T-helper 2 cell treated with Interferon-gamma antibody and Interleukin-4, amounts not matched to agents 5 μg/mL and 100 μg/mL, for 36 hours (primary cell): ENCODE measurements around the gene AKAP13.

ENCODE experiments used
- DNase-seq: peaks from one replicate; pipeline ENCODE4 v3.0.0; 2021; ENCODE audit warnings: low spot score
- H3K27ac Mint-ChIP-seq: one replicate; pipeline ENCODE4 v1.8.0; 2021; ENCODE audit warnings: mild to moderate bottlenecking, mixed read lengths
- H3K27me3 Mint-ChIP-seq: one replicate; pipeline ENCODE4 v1.8.0; 2021; ENCODE audit warnings: low read depth, mixed read lengths
- H3K36me3 Mint-ChIP-seq: one replicate; pipeline ENCODE4 v1.8.0; 2021; ENCODE audit warnings: low read depth, mixed read lengths
- H3K4me1 Mint-ChIP-seq: one replicate; pipeline ENCODE4 v1.8.0; 2021; ENCODE audit warnings: low read depth, mixed read lengths
- H3K4me3 Mint-ChIP-seq: one replicate; pipeline ENCODE4 v1.8.0; 2022; ENCODE audit warnings: mild to moderate bottlenecking, moderate library complexity, mixed read lengths
- H3K9me3 Mint-ChIP-seq: one replicate; pipeline ENCODE4 v1.8.0; 2021; ENCODE audit warnings: mixed read lengths

The AKAP13 gene

DNA sequence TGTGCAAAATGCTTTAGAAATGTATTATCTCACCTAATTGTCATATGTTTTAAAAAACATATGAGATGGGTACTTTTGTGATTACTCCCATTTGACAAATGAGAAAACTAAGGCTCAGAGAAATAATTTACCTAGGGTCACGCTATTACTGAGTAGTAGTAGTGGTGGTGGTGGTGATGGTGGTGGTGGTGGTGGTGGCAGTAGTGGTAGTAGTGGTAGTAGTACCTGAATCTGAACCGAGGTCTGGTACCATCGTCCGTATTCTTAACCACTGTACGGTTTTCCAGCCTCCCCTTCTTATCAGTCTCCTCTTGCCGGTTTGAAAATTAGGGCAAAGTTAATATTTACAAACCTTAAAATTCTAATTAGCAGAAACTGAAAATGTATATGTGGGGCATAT, 311.9 kb downstream of the AKAP13 start:
- peaks cover 49% of the 10 kb centered on the region for H3K36me3 Mint-ChIP-seq
- H3K4me1 Mint-ChIP-seq, result peaks cover 61% of the 10 kb centered on the region
- no peak for DNase-seq
- H3K4me3 Mint-ChIP-seq, result peak overlapping the region; percentile 97
- H3K27me3 Mint-ChIP-seq, result no peaks in the 10 kb centered on the region
- peak overlapping the region; percentile 99 for H3K27ac Mint-ChIP-seq
- H3K9me3 Mint-ChIP-seq, result no peaks in the 10 kb centered on the region

DNA sequence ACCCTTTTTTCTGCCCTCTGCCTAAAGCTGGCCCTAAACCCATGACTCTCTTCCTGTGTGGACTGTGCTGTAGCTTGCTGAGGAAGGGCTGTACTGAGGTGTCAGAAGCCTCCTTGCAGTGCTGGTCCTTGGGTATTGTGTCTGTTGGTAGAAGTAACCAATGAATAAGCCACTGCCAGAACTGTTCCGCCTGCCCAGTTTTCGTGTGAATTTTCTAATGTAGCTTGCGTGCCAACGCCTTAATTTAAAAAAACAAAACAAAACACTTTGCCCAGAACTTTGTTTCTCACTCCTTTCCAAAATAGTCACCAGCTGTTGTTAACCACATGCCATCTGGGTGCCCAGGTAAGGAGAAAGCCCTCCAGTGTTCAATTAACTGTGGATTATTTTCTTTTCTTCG, 312.5 kb downstream of the AKAP13 start:
- peak overlapping the region; percentile 86 for H3K27ac Mint-ChIP-seq
- H3K4me3 Mint-ChIP-seq, result peak overlapping the region; percentile 97
- no peaks in the 10 kb centered on the region for H3K9me3 Mint-ChIP-seq
- no peak for DNase-seq
- peaks cover 50% of the 10 kb centered on the region for H3K36me3 Mint-ChIP-seq
- no peaks in the 10 kb centered on the region for H3K27me3 Mint-ChIP-seq
- H3K4me1 Mint-ChIP-seq, result peaks cover 55% of the 10 kb centered on the region

DNA sequence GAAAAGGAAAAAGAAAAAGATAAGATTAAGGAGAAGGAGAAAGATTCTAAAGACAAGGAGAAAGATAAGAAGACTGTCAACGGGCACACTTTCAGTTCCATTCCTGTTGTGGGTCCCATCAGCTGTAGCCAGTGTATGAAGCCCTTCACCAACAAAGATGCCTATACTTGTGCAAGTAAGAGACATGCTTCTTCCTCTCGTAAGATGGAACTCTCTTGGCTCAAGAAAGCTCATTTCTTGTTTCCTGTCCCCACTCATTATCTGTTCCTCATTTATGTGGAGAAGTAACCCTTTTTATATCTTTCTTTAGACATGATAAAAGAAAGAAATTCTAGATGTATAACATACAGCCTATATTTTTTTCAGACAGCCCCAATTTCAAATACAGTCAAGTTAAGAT, 312.9 kb downstream of the AKAP13 start:
- Mint-ChIP-seq H3K9me3 (no peaks in the 10 kb centered on the region), H3K4me1 (peaks cover 54% of the 10 kb centered on the region), H3K36me3 (peaks cover 50% of the 10 kb centered on the region), H3K27ac (peak overlapping the region; percentile 86), H3K27me3 (no peaks in the 10 kb centered on the region), H3K4me3 (peak overlapping the region; percentile 97)
- no peak for DNase-seq

- Mint-ChIP-seq H3K27me3 (no peaks in the 10 kb centered on the region), H3K4me3 (no peak overlapping the region), H3K4me1 (peaks cover 46% of the 10 kb centered on the region), H3K27ac (no peak overlapping the region), H3K36me3 (peaks cover 50% of the 10 kb centered on the region), H3K9me3 (no peaks in the 10 kb centered on the region)
- DNase-seq, result no peak
These were observed 313.7 kb downstream of the AKAP13 start for GRCh38 chr15:85694091-85694490.

DNA sequence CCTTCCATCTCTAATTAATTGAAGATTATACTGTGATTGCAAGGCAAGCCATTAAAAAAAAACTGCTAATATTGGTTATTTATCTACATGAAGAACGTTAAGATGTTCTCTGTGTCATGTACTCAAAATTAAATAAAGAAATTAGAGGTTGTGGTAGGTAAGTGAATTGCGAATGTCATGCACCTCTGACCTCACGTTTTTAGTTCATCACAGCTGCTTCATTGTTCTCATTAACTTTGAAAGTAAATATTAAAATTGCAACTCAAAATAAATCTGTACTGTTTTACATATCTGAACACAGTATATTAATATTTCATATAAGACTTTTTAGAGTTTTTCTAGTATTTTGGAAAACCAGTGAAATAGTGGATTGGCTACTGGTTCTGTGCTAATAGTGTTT, 320.4 kb downstream of the AKAP13 start:
- Mint-ChIP-seq H3K9me3 (no peaks in the 10 kb centered on the region), H3K27me3 (no peaks in the 10 kb centered on the region), H3K4me1 (peaks cover 46% of the 10 kb centered on the region), H3K36me3 (peaks cover 40% of the 10 kb centered on the region), H3K27ac (peak overlapping the region; percentile 39), H3K4me3 (no peak overlapping the region)
- no peak for DNase-seq

DNA sequence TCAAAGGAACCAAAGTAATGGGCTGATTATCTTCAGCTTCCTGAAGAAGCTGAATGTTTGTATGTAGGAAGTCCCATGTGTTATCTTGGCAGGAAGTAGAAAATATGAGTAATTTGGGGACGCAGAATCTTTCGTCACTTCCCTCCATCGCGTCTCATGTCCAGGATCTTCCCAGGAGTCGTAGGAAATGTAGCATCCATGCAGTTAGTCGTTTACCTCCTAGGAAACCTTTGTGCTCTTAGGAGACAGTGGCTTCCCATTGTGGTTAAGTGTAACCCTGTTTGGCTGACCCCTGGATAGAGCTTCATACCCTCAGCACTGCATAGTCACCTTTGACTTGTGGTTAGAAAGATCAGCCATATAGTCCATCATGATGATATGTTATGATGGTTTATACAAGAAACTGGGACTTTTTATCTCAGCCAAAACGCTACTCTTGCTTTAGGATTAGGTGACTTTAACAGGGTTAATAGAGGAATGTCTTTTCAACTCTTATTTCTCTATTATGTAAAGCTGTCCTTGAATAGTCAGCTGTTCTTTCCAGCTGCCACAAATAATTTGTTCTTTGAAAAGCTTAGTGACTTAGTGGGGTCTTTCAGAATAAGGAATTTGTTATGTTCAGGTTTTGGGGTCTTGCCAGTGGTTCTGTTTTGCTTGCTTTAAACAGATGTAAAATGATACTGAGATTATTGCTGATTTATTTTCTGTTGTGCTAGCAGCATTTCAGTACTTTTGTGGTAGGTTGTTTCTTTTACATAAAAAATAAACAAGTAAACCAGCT, 322.1 kb downstream of the AKAP13 start:
- H3K9me3 Mint-ChIP-seq, result no peaks in the 10 kb centered on the region
- H3K27me3 Mint-ChIP-seq, result no peaks in the 10 kb centered on the region
- peak overlapping the region; percentile 84 for H3K4me3 Mint-ChIP-seq
- peaks cover 28% of the 10 kb centered on the region for H3K36me3 Mint-ChIP-seq
- peaks cover 58% of the 10 kb centered on the region for H3K4me1 Mint-ChIP-seq
- H3K27ac Mint-ChIP-seq, result peak overlapping the region; percentile 97
- peak; percentile 60 for DNase-seq

- Mint-ChIP-seq H3K27me3 (no peaks in the 10 kb centered on the region), H3K27ac (peak overlapping the region; percentile 83), H3K36me3 (peaks cover 33% of the 10 kb centered on the region), H3K4me1 (peaks cover 69% of the 10 kb centered on the region), H3K4me3 (peak overlapping the region; percentile 73), H3K9me3 (no peaks in the 10 kb centered on the region)
- peak; percentile 53 for DNase-seq
These were observed 323.7 kb downstream of the AKAP13 start for GRCh38 chr15:85704066-85704465.

DNA sequence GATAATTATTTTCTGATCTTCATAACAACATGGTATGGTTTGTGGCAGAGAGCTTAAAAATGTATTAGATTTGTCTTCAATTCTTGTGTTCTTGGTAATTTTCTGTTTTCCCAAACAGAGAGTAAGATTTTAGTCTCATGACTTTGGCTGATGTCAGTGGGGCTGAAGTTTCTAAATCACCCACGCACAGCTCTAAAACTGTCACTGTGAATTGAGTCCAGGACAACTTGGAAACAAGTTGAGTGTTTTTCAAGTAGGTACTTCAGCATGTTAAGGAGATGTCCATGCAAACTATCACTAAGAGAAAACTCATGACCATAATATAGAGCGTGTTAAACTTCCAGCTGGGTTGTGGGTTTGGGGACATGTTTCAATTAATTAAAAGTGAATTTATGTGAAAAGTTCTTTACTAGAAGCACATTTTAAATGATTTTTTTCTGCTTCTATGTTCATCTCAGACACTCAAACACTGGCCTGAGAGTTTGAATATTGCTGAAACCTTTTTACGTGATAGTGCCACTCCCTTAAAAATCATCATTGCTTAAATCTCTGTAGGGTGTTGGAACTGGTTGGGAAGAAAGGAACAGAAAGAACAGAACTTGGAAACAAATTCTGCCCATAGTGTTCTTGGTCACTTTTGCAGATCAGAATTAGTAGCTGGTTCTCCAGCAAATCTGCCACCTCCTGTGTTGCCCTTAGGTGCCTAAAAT, 324.5 kb downstream of the AKAP13 start:
- Mint-ChIP-seq H3K4me3 (peak overlapping the region; percentile 73), H3K36me3 (peaks cover 37% of the 10 kb centered on the region), H3K27ac (peak overlapping the region; percentile 83), H3K4me1 (peaks cover 70% of the 10 kb centered on the region), H3K9me3 (no peaks in the 10 kb centered on the region), H3K27me3 (no peaks in the 10 kb centered on the region)
- DNase-seq, result no peak

GRCh38 chr15:85706779-85707518, 326.5 kb downstream of the AKAP13 start:
- H3K4me3 Mint-ChIP-seq, result peak overlapping the region; percentile 78
- DNase-seq, result peak; percentile 68
- H3K4me1 Mint-ChIP-seq, result peaks cover 72% of the 10 kb centered on the region
- peak overlapping the region; percentile 89 for H3K27ac Mint-ChIP-seq
- H3K9me3 Mint-ChIP-seq, result no peaks in the 10 kb centered on the region
- peaks cover 47% of the 10 kb centered on the region for H3K36me3 Mint-ChIP-seq
- no peaks in the 10 kb centered on the region for H3K27me3 Mint-ChIP-seq

DNA sequence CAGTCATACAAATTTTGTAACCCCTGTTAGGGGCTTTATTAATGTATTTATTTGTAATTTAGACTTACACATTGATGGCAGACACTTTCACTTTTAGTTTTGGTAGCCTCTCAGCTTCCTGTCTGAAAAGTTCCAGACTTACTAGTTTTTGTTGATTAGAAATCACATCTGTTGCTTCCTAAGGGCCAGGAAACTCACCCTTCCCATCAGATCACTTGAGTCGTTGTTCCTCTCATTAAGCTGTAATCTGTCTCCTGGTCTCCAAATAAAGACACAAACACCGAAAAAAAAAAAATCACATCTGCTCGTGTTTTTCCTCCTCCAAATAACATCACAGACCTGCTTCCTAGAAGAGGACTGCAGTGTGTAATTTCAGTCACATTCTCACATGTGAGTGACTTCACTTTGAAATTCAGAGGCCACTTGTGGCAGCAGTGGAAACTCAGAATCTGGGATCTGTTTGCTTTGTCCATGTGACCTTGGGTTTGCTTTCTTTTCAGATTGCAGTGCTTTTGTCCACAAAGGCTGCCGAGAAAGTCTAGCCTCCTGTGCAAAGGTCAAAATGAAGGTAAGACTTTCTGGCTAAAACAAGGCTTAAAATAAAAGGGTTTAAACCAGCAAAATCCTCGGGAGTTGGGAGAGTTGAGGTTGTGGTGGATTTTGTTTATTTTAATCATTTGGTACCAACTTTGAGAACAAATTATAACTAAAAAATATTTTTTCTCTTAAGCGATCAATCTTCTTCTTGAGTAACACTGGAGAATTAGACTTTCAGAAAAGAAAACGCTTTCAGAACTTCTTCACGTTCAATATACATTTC, 327.3 kb downstream of the AKAP13 start:
- Mint-ChIP-seq H3K9me3 (no peaks in the 10 kb centered on the region), H3K4me1 (peaks cover 64% of the 10 kb centered on the region), H3K36me3 (peaks cover 48% of the 10 kb centered on the region), H3K4me3 (peak overlapping the region; percentile 78), H3K27ac (peak overlapping the region; percentile 89), H3K27me3 (no peaks in the 10 kb centered on the region)
- peak; percentile 39 for DNase-seq

DNA sequence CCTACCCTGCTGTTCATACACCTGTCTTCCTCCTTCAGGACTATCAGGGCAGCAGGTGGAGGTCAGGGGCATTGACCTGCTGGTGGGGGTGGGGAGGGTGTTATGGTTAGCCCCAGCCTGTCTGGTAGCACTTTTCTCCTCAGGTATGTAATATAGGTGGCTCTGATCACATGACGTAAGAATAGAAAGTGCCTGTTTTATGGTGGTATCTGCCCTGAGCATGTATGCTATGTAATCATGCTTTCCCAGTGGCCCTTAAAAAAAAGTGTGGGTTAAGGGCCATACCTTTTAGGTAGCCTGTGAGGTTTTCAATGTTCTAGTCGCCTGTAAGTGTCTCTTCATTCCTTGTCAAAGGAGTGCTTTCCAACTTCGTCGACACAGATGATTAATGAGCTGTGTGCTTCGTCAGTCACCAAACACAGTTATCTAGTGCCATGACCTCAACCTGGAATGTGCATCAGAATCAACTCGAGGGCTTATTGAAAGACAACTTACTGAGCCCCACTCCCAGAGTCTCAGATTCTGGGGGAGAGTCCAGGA, 328.1 kb downstream of the AKAP13 start:
- Mint-ChIP-seq H3K4me1 (peaks cover 59% of the 10 kb centered on the region), H3K36me3 (peaks cover 48% of the 10 kb centered on the region), H3K4me3 (no peak overlapping the region), H3K9me3 (no peaks in the 10 kb centered on the region), H3K27me3 (no peaks in the 10 kb centered on the region), H3K27ac (peak overlapping the region; percentile 53)
- DNase-seq, result no peak

DNA sequence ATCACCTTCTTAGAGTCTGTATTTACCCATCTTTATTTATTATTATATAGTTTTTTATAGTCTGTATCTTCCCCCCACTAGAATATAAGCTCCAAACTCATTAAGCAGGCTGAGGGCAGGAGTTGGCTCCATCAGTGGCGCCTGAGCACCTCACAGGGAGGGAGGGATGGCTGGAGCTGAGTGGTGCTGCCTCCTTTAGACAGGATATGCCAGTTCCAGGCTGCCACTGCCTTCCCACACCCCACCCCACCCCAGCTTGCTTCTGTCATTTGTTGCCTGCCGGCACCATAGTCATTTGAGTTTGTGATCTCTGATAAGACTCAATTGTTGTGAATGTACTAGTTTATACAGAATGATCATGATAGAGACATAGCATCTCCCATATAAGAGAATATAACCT, 328.8 kb downstream of the AKAP13 start:
- Mint-ChIP-seq H3K27me3 (no peaks in the 10 kb centered on the region), H3K4me3 (no peak overlapping the region), H3K36me3 (peaks cover 48% of the 10 kb centered on the region), H3K27ac (no peak overlapping the region), H3K9me3 (no peaks in the 10 kb centered on the region), H3K4me1 (peaks cover 53% of the 10 kb centered on the region)
- no peak for DNase-seq

- peak; percentile 63 for DNase-seq
- Mint-ChIP-seq H3K27me3 (no peaks in the 10 kb centered on the region), H3K9me3 (no peaks in the 10 kb centered on the region), H3K36me3 (peaks cover 48% of the 10 kb centered on the region), H3K4me1 (peaks cover 44% of the 10 kb centered on the region), H3K27ac (no peak overlapping the region), H3K4me3 (no peak overlapping the region)
These were observed 330.0 kb downstream of the AKAP13 start for GRCh38 chr15:85710340-85710842.
